Activated T-cell treated with anti-CD3 and anti-CD28 coated beads for 48 hours (primary cell): ENCODE measurements around the gene MLH1.

ENCODE experiments used
- DNase-seq: peaks from one replicate; pipeline ENCODE4 v3.0.0-alpha.2; 2020; ENCODE audit warnings: low read depth

MLH1 gene

DNA sequence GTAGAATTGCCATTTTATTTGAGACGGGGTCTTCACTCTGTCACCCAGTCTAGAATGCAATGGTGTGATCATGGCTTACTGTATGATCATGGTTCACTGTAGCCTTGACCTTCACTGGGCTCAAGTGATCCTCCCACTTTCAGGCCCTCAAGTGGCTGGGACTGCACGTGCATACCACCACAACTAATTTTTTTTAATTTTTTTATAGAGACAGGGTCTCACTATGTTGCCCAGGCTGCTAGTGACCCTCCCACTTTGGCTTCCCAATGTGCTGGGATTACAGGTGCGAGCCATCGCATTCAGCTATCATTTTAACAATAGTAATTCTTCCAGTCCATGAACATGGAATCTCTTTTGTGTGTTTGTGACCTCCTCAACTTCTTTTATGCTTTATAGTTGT is 12.3 kb upstream of the MLH1 start:
- DNase-seq, result no peak

DNA sequence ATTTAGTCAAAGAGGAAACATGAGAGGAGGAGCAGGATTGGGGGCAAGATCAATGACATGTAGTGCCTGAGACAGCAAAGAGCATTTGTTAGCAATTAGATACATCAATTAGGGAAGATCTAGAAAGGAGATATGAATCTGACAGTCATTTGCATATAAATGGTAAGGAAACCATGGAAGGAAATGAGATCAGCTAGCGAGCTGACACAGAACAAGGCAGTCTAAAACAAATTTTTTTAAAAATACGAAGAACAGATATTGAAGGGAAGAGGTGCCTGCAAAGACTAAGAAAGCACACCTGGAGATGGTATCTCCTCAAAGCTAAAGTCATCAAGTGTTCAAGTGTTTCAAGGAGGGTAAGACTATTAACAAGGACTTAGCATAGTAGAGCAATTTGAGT is 5.0 kb upstream of the MLH1 start:
- DNase-seq, result no peak

DNA sequence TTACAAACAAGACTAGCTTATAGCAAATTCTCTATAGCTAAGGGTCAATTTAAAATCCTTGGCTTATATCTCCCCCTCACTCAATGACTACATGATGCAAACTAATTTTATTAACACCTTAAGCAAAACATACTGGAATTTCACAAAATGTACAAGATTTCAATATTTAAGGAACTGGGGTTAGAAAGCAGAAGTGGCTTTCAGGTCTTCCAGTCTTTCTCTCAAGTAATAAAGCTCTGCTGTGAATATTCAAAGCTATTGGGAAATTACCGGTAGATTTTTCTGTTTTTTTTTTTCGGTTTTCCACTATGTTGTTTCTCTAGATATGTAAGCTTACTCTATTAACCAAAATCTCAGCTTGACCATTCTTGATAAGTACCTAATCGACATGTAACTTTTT is 4.3 kb upstream of the MLH1 start:
- DNase-seq, result no peak

DNA sequence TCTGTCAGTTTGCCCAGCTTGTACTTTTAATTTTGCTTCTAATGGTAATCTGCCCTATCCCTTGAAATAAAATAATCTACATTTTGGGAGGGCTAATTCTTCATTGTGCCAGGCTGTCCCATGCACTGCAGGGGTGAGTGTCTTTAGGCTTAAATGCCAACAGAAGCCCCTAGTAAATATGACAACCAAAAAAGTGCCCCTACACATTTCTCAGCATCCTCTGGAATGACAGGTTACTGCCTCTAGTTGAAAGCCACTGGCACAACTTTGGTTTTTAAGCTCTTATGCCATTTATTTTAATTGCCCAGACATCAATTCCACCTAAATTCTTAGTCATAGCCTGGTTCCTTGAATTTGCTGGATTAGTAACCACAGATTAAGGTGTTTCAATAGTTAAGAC is 3.8 kb upstream of the MLH1 start:
- no peak for DNase-seq

DNA sequence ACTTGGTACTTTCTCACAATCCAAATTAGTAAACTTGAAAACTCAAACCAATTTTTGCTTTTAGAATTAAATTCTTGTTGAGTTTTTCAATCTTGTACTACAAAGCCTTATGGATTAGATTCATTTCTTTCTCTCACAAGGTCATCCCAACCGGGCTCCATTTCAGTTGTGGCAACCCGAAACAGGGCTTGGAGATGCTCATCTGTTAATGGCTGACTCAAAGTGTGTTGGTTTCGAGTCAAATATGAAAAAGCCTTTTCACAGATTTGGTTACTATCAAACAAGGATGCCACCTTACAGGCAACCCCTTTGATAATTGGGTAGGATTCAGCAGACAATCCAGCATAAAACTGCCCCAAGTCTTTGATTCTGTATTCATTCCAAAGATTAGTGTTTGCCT is 2.2 kb upstream of the MLH1 start:
- DNase-seq, result no peak

DNA sequence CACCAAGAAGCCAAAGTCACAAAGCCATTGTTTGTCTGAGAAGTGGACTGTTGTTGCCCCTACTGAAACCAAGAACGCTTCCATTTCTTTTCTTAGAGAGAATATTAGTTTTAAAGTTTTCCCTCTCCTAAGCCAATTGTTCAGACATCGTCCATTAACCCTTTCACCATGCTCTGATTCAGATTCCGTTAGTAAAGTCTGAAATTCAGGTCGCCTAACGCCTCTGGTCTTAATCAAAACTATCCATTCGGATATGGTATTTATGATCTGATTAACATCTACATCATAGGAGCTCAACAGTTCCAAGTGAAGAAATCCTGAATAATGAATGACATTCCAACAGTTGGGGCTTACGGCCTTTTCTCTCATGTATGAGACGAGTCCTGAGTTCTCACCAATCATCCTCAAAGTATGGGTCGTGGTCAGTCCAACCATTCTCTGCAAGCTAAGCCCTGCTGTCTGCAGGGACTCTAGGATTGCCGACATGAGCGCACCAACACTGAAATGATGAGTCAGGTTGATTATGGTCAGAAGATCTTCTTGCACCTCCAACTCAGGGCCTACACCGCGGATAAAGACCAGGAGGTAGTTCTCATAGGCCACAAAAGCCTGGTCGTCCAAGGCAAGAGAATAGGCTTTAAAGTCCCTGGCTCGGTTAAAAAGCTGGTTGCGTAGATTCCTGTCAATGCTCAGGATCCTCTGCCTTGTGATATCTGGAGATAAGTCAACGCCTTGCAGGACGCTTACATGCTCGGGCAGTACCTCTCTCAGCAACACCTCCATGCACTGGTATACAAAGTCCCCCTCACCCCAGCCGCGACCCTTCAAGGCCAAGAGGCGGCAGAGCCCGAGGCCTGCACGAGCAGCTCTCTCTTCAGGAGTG is 1.2 kb upstream of the MLH1 start:
- peak; percentile 17 for DNase-seq

DNA sequence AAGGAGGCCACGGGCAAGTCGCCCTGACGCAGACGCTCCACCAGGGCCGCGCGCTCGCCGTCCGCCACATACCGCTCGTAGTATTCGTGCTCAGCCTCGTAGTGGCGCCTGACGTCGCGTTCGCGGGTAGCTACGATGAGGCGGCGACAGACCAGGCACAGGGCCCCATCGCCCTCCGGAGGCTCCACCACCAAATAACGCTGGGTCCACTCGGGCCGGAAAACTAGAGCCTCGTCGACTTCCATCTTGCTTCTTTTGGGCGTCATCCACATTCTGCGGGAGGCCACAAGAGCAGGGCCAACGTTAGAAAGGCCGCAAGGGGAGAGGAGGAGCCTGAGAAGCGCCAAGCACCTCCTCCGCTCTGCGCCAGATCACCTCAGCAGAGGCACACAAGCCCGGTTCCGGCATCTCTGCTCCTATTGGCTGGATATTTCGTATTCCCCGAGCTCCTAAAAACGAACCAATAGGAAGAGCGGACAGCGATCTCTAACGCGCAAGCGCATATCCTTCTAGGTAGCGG is 452 bp upstream of the MLH1 start, which contains the start of gene EPM2AIP1:
Gene EPM2AIP1, minus strand, starts transcription at position 326 of the 520 bp plus-strand sequence. Its CDS starts 54 bp downstream, at position 272.
- DNase-seq, result peak; percentile 94

DNA sequence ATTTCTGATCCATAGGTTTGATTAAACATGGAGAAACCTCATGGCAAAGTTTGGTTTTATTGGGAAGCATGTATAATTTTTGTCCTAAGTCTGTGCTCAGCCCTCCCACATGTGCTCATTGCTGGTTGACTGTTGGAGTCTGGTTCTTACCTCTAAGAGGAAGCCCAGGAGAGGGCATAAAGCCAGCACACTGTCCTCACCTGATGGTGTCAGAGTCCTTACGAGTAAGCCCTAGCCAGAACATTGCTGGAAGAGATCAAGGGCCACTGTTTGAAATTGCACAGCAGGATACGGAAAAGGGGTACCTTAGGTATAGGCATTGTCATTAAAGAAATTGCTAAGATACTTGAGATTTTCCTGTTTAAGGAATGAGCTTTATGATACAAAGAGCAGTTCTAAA is 21.3 kb downstream of the MLH1 start:
- DNase-seq, result no peak

DNA sequence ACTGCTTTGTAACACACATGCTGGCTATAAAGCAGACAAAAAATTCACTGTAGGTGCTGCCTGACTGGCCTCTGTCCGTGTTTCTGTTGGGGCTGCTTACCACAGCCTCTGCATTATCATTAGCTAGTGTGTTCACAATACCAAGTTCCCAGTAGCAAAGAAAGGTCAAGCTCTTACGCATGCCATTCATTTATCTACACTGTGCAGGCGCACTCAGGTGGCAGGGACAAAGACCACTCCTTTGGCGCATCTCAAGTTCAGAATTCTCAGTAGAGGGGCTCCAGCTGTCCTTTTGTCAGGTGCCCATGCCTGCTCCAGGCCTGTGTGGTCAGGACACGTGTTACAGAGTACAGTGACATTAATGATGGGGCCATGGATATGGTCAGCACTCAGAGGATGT is 22.3 kb downstream of the MLH1 start:
- DNase-seq, result no peak

DNA sequence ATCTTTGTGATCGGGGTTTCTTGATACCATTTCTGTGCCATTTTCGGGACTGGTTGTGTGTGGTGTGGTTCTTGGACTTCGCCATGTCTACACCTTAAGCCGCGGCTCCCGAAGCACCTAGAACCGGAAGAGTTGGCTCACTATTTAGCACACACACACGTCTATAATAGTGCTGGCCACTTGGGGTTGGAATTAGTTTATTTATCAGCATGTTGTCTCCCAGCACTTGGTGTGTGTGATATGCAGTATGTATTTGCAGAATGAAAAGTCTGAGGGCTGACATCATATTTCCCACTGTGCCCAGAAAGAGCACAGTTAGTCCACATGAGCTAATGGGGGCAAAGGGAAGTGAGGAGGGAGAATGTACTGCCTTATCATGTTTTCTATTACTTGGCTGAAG is 23.6 kb downstream of the MLH1 start:
- no peak for DNase-seq

DNA sequence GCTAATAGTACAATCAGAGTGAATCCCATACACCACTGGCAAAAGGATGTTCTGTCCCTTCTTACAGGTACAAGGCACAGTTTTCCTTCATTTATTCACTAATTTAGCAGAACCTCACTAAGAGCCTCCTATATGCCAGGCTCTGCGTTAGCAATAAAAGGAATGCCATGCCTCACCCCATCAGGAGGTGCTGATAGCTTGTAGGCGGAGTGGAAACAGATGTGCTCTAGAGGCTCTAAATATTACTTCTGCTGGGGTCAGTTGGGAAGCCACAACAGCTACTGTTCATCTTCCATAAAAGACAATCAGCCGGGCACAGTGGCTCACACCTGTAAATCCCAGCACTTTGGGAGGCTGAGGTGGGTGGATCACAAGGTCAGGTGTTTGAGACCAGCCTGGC is 24.4 kb downstream of the MLH1 start:
- no peak for DNase-seq

DNA sequence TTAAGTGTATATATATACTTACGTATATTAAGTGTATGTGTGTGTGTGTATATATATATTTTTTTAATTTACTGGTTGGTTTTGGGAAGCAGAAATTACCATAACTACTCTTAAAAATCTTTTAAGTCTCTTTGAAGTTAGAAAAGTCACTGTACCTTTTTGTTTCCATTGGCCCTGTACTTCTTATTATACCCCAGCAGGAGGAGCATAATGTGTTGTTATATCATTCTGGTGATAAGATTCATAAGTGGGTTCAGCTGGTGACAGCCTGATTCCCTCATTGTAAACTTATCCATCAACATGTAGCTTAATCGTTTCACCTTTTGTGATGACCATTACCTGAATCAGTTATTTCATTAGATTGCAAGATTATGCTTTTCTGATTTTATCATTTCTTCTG is 30.8 kb downstream of the MLH1 start:
- no peak for DNase-seq

DNA sequence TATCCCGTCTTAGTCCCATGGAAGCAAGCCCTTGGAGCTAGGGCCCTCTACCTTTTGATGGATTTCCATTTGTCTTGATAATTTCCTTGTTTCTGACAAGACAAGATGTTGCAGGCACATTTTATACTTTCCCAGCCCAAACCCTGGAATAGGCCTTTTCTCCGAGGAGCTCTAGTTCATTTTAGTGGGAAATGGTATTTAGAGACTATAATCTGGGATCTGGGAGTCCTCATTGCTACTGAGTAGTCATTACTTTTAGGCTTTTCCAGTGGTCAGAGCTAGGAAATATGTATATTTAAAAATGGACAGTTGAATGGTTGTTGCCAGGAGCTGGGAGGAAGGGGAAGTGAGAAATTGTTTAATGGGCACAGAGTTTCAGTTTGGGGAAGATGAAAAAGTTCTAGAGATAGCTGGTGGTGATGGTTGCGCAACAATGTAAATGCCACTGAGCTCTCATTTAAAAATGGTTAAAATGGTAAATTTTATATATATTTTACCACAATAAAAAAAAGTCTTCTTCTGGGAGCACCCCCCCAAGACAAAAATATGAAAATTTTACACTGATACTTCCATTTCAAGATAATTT is 31.6 kb downstream of the MLH1 start:
- DNase-seq, result no peak

DNA sequence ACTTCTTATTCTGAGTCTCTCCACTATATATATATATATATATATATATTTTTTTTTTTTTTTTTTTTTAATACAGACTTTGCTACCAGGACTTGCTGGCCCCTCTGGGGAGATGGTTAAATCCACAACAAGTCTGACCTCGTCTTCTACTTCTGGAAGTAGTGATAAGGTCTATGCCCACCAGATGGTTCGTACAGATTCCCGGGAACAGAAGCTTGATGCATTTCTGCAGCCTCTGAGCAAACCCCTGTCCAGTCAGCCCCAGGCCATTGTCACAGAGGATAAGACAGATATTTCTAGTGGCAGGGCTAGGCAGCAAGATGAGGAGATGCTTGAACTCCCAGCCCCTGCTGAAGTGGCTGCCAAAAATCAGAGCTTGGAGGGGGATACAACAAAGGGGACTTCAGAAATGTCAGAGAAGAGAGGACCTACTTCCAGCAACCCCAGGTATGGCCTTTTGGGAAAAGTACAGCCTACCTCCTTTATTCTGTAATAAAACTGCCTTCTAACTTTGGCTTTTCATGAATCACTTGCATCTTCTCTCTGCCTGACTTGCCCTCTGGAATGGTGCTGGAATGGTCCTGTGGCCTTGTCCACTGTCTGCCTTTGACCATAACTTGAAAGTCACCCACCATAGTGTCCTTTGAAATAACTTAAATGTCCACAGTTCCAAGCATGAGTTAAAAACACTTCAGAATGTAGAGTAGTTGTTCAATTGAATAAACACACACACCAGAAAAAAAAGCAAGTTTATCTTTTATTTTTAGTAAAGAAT is 32.4 kb downstream of the MLH1 start:
- DNase-seq, result no peak

DNA sequence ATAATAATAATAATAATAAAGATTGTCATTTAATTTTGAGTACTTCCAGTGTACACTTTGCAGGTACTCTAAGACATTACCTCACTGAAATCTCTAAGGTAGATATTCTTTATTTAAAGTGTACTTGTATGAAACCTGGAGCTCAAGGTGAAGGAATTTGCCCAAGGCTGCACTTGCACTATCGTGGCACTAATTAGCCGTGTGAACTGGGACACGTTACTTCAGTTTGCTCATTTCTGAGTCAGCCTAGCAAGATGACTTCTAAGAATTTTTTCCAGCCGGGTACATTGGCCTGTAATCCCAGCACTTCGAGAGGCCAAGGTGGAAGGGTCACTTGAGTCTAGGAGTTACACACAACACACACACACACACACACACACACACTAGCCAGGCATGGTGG is 33.5 kb downstream of the MLH1 start:
- DNase-seq, result no peak

DNA sequence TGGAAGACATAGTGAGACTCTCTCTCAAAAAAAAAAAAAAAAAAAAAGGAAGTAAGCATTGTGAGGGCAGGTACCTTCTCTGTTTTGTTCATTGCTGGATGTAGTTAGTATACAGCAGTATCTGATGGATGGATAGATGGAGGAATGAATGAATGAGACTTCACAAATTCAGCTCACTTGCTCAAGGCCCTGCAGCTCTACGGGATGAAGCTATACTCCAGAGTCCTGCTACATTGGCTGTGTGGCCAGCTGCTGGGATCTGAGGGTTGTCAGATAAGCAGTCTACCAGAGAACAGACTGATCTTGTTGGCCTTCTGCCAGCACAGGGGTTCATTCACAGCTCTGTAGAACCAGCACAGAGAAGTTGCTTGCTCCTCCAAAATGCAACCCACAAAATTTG is 35.0 kb downstream of the MLH1 start:
- DNase-seq, result no peak

DNA sequence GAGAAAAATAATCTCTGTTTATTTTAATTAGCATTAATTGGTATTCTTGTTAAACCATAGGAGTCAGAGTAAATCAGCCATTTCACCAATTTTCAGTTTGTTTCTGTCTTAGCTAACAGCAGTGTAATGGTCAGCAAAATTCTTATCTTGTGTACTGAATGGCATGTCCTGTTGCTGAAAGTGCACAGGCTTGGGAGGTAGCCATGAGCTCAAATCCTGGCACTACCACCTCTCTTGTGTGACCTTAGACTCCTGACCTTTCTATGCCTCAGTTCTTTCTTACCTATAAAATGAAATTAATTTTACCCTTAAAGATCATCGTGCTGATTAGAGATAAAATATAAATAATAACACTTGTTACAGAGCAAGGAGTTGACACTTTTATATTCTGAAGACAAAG is 35.8 kb downstream of the MLH1 start:
- no peak for DNase-seq

DNA sequence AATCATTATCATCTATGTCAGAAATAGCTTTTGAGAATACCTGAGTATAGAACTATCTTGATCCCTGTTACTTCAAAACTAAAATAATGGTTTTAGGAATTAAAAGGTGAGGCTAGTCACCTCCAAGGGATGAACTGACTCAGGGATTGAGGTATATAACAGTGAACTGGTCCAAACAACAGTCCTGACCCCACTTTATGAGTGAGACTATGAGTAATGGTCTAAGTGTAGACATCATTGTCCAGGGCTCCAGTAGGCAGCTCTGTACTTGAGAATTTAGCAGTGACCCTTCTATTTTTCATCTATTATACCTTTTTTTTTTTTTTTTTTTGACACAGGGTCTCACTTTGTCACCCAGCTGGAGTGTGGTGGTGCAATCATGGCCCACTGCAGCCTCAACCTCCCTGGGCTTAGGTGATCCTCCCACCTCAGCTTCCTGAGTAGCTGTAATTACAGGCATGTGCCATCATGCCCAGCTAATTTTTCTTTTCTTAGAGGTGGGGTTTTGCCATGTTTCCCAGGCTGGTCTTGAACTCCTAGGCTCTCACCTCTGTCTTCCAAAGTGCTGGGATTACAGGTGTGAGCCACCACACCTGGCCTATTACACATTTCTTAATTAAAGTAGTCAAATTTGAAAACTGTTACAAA is 36.3 kb downstream of the MLH1 start:
- no peak for DNase-seq

DNA sequence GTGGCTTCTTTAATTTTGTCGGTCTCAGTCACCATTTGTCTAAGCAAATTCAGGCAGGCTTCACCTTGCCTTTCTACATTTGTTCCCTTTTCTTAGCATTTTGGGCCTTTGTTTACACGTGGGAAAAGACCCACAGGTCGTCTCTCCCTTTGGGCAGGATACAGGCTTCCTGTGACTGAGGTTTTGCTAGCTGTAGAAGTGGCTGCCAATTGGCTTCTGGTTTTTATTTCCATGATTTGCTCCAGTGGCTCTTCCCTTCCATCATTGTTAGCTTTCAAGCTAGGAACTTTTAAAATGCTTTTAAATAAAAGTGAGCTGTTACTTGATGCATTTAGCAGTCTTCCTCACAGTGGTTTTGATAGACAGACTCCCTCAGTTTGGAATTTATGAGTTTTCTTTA is 37.3 kb downstream of the MLH1 start:
- DNase-seq, result no peak

DNA sequence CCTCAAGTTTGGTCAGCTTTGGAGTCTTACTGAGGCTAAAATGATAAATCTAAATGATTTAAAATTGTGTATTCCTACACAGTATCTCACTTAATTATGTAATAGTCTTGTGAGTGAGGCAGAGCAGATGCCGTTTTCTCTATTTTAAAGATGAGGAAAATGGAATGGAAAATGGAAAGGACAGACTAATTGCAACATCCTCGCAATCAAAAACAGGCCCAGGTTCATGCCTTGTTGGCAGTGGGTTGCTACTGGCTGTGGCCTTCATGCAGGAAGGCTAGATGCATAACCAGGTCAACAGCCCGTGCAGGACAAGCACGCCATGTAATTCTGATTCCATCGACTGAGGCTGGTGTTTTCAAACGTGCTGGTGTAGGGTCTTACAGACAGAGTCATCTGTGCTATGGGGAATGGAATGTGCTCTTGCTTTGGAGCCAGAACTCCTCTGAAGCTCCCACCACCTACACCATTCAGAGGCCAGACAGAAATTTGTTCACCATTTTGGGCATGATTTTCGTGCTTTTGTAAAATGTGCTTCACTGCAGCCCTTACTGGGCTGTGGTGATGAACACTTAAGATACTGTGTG is 37.9 kb downstream of the MLH1 start:
- no peak for DNase-seq

DNA sequence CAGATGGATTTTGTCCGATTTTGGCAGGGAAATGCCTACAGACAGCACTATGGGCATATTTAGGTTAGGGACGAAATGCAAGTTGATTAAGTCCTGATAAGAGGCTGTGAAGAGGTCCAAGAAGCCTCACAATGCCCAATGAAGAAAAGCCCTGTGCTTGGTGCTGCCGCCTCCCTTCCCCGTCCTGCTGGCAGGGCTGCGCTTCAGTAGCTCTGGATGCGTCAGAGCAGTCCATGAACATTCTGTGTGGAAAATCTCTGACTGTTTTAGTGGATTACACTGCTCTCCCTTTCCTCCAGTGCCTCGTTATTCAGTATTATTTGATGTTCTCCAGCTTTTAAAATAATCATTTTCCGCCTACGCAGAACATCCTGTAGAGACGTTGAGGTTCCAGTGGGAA is 39.6 kb downstream of the MLH1 start:
- DNase-seq, result no peak

DNA sequence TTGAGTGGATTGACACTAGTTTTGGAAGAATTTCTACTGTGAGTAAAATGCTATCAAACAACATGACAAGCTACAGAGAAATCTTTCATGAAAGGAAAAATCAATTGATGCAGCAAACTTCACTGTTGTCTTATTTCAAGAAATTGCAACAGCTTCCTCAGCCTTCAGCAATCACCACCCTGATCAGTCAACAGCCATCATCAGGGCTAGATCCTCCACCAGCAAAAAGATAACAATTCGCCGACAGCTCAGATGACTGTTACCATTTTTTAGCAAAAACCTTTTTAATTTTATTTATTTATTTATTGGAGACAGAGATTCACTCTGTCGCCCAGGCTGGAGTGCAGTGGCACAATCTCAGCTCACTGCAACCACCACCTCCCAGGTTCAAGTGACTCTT is 44.0 kb downstream of the MLH1 start:
- no peak for DNase-seq
